Smooth muscle cell (in vitro differentiated cells): ENCODE measurements around the gene SF3A2. TPM values are rescaled to one million over a fixed set of nuclear protein-coding genes. Genes with fewer than 3 reads are reported as not detected.

Experiments used
- DNase-seq: peaks from one replicate; lab custom pipeline; 2025; ENCODE audit not compliant: unreplicated experiment; lab: John Stamatoyannopoulos, UW
- H2AFZ ChIP-seq: fragments of 200-600 bp; sonication (generic); 2 replicates; pipeline ENCODE4 v1.6.0; 2016; ENCODE audit warnings: antibody characterized with exemption, low read depth, mild to moderate bottlenecking
- H3F3A ChIP-seq: fragments of 200-600 bp; sonication (generic); 2 replicates; pipeline ENCODE4 v1.6.0; 2017; ENCODE audit warnings: antibody characterized with exemption, low read depth
- H3K27ac ChIP-seq: fragments of 200-600 bp; sonication (generic); 2 replicates; pipeline ENCODE4 v1.5.1; 2016; ENCODE audit warnings: low read depth, mild to moderate bottlenecking
- H3K27me3 ChIP-seq: fragments of 200-600 bp; sonication (generic); 2 replicates; pipeline ENCODE4 v1.6.1; 2016; ENCODE audit warnings: low read depth, mild to moderate bottlenecking
- H3K36me3 ChIP-seq: fragments of 200-600 bp; sonication (generic); 2 replicates; pipeline ENCODE4 v1.5.1; 2016; ENCODE audit warnings: low read depth
- H3K4me1 ChIP-seq: fragments of 200-600 bp; sonication (generic); 2 replicates; pipeline ENCODE4 v1.5.1; 2016; ENCODE audit warnings: low read depth
- H3K4me2 ChIP-seq: fragments of 200-600 bp; sonication (generic); 2 replicates; pipeline ENCODE4 v1.6.0; 2016; ENCODE audit warnings: mild to moderate bottlenecking
- H3K4me3 ChIP-seq: fragments of 200-600 bp; sonication (generic); 2 replicates; pipeline ENCODE4 v1.5.1; 2016; ENCODE audit warnings: mild to moderate bottlenecking
- H3K79me2 ChIP-seq: fragments of 200-600 bp; sonication (generic); 2 replicates; pipeline ENCODE4 v1.6.0; 2016; ENCODE audit warnings: low read depth, mild to moderate bottlenecking
- H3K9ac ChIP-seq: fragments of 200-600 bp; sonication (generic); 2 replicates; pipeline ENCODE4 v1.6.0; 2016; ENCODE audit warnings: low read depth
- H3K9me3 ChIP-seq: fragments of 200-600 bp; sonication (generic); replicated peaks from 2 replicates; pipeline ENCODE4 v1.5.1; 2016; ENCODE audit warnings: low read depth
- H4K20me1 ChIP-seq: fragments of 200-600 bp; sonication (generic); 2 replicates; pipeline ENCODE4 v1.6.0; 2016; ENCODE audit warnings: low read depth
- CTCF ChIP-seq: fragments of 200-600 bp; sonication (generic); IDR thresholded peaks from 2 replicates; pipeline ENCODE4 v1.5.1; 2017; ENCODE audit warnings: borderline replicate concordance, mild to moderate bottlenecking, antibody characterized with exemption; ENCODE audit not compliant: insufficient read depth, poor library complexity, severe bottlenecking
- WGBS: methylation state at CpG from one replicate; pipeline ENCODE4 v1.1.7; 2016; ENCODE audit warnings: low lambda C conversion rate; 5-methylcytosine and 5-hydroxymethylcytosine counted together
- polyA plus RNA-seq: library from polyadenylated mRNA; unstranded; fragments of >200 nt; fragmentation: Nextera tagmentation; extraction: Ambion mirVana; gene quantifications from 2 replicates; pipeline ENCODE4 v1.2.1, GENCODE V29; 2016
- total RNA-seq: library from RNA; depleted of rRNA; stranded (reverse); fragments of >200 nt; gene quantifications from 2 replicates; pipeline ENCODE4 v1.2.3, GENCODE V29; 2014

Gene SF3A2
- total and polyA plus RNA-seq, 2 experiments from 2014 or later, result 28.5 to 63.0 TPM

- H3K9me3 ChIP-seq, result no peaks in the 10 kb centered on the region
- no peak overlapping the region for H3K4me3 ChIP-seq
- H3K79me2 ChIP-seq, result no peaks in the 10 kb centered on the region
- H3K27me3 ChIP-seq, result peaks cover 76% of the 10 kb centered on the region
- H3K4me2 ChIP-seq, result no peak overlapping the region
- no peak overlapping the region for H2AFZ ChIP-seq
- H3K4me1 ChIP-seq, result peaks cover 10% of the 10 kb centered on the region
- no peak overlapping the region for H3K9ac ChIP-seq
- WGBS, result 91% methylated on average over 24 of the region's 28 CpGs
- no peak for DNase-seq
- no peak for TF ChIP-seq CTCF
- no peak overlapping the region for H3K27ac ChIP-seq
- H4K20me1 ChIP-seq, result peaks cover 58% of the 10 kb centered on the region
- no peaks in the 10 kb centered on the region for H3K36me3 ChIP-seq
- no peaks in the 10 kb centered on the region for H3F3A ChIP-seq
Measured at GRCh38 chr19:2288818-2289713, 52.4 kb downstream of the SF3A2 start.

- peak overlapping the region; percentile 82 for H3K4me2 ChIP-seq
- H4K20me1 ChIP-seq, result peaks cover 58% of the 10 kb centered on the region
- H3K9me3 ChIP-seq, result no peaks in the 10 kb centered on the region
- WGBS, result 10% methylated on average over 56 of the region's 74 CpGs
- H3K36me3 ChIP-seq, result no peaks in the 10 kb centered on the region
- H3K27me3 ChIP-seq, result peaks cover 77% of the 10 kb centered on the region
- H2AFZ ChIP-seq, result no peak overlapping the region
- no peaks in the 10 kb centered on the region for H3F3A ChIP-seq
- peaks cover 10% of the 10 kb centered on the region for H3K4me1 ChIP-seq
- H3K9ac ChIP-seq, result no peak overlapping the region
- DNase-seq, result no peak
- no peak for TF ChIP-seq CTCF
- H3K4me3 ChIP-seq, result peak overlapping the region; percentile 21
- H3K79me2 ChIP-seq, result no peaks in the 10 kb centered on the region
- no peak overlapping the region for H3K27ac ChIP-seq
Measured at GRCh38 chr19:2289714-2290435, 53.3 kb downstream of the SF3A2 start.

GRCh38 chr19:2290441-2291184 is 54.0 kb downstream of the SF3A2 start:
- Histone ChIP-seq H3K4me3 (peak overlapping the region; percentile 21), H3K27me3 (peaks cover 77% of the 10 kb centered on the region), H3K4me2 (peak overlapping the region; percentile 82), H3K27ac (no peak overlapping the region), H3F3A (no peaks in the 10 kb centered on the region), H3K9me3 (no peaks in the 10 kb centered on the region), H3K79me2 (no peaks in the 10 kb centered on the region), H3K4me1 (peaks cover 10% of the 10 kb centered on the region), H4K20me1 (peaks cover 58% of the 10 kb centered on the region), H3K9ac (no peak overlapping the region), H3K36me3 (no peaks in the 10 kb centered on the region), H2AFZ (no peak overlapping the region)
- no peak for DNase-seq
- no peak for TF ChIP-seq CTCF
- 11% methylated on average over 79 of the region's 82 CpGs for WGBS
